HG02610 (cell line): ENCODE data around the gene FAM131B.
"Not testable (repeated sequence)": the region's sequence is repeated elsewhere in the genome, so short reads cannot be mapped to it uniquely, and the experiment has no call there.

Source experiments
- ATAC-seq: cut with Tn5 transposase; IDR thresholded peaks from one replicate; pipeline ENCODE4 v1.9.1; 2021; ENCODE audit warnings: mild to moderate bottlenecking, moderate library complexity; ENCODE audit not compliant: unreplicated experiment

FAM131B gene

GRCh38 chr7:143395187-143396149 is 33.0 kb upstream of the FAM131B start:
- ATAC-seq: no peak

GRCh38 chr7:143394777-143395176 is 32.3 kb upstream of the FAM131B start:
- no peak for ATAC-seq

GRCh38 chr7:143394068-143394467 is 31.6 kb upstream of the FAM131B start:
- no peak for ATAC-seq

GRCh38 chr7:143393267-143394041 is 30.9 kb upstream of the FAM131B start:
- no peak for ATAC-seq

GRCh38 chr7:143392875-143393266 is 30.4 kb upstream of the FAM131B start:
- no peak for ATAC-seq

- ATAC-seq: not testable (repeated sequence)
Measured at GRCh38 chr7:143392427-143392826, 29.9 kb upstream of the FAM131B start.

GRCh38 chr7:143391462-143392404 is 29.2 kb upstream of the FAM131B start:
- no peak for ATAC-seq

GRCh38 chr7:143390773-143391317 is 28.3 kb upstream of the FAM131B start:
- no peak for ATAC-seq

GRCh38 chr7:143390104-143390772 is 27.7 kb upstream of the FAM131B start:
- ATAC-seq: no peak

- ATAC-seq: no peak
Measured at GRCh38 chr7:143389316-143390103, 27.0 kb upstream of the FAM131B start.

- ATAC-seq: no peak
Measured at GRCh38 chr7:143388491-143389101, 26.1 kb upstream of the FAM131B start.

- ATAC-seq: no peak
Measured at GRCh38 chr7:143388051-143388450, 25.5 kb upstream of the FAM131B start.

GRCh38 chr7:143387156-143387975 is 24.9 kb upstream of the FAM131B start:
- ATAC-seq: no peak

- no peak for ATAC-seq
Measured at GRCh38 chr7:143385891-143386781, 23.6 kb upstream of the FAM131B start.

GRCh38 chr7:143384661-143385631 is 22.4 kb upstream of the FAM131B start:
- ATAC-seq: no peak

GRCh38 chr7:143384148-143384547 is 21.6 kb upstream of the FAM131B start:
- ATAC-seq: no peak
